GM23338 (cell line): ENCODE data around the gene BICD2. TPM values are rescaled to one million over a fixed set of nuclear protein-coding genes. Genes with fewer than 3 reads are reported as not detected.

ENCODE experiments used
- ATAC-seq: fragments of 200-7000 bp; cut with Tn5 transposase; 3 replicates; pipeline ENCODE4 v1.9.1; 2020
- DNase-seq: peaks from one replicate; pipeline ENCODE4 v3.0.0-alpha.2; 2015; ENCODE audit warnings: low spot score
- H2AFZ ChIP-seq: fragments of 200-600 bp; sonication (generic); 2 replicates; pipeline ENCODE4 v1.8.0; 2016; ENCODE audit warnings: antibody characterized with exemption, mild to moderate bottlenecking, moderate library complexity
- H3F3A ChIP-seq: fragments of 200-600 bp; sonication (generic); replicated peaks from 2 replicates; pipeline ENCODE4 v1.8.0; 2017; ENCODE audit warnings: antibody characterized with exemption, mixed run types, low read depth
- H3K27ac ChIP-seq: fragments of 200-600 bp; sonication (generic); 2 replicates; pipeline ENCODE4 v1.6.1; 2016; ENCODE audit warnings: low read depth
- H3K27me3 ChIP-seq: fragments of 200-600 bp; sonication (generic); 2 replicates; pipeline ENCODE4 v1.8.0; 2016; ENCODE audit warnings: mild to moderate bottlenecking, mixed run types, moderate library complexity; ENCODE audit not compliant: insufficient read depth
- H3K36me3 ChIP-seq: fragments of 200-600 bp; sonication (generic); 2 replicates; pipeline ENCODE4 v1.8.0; 2016; ENCODE audit warnings: mild to moderate bottlenecking; ENCODE audit not compliant: insufficient read depth
- H3K4me1 ChIP-seq: fragments of 200-600 bp; sonication (generic); 2 replicates; pipeline ENCODE4 v1.8.0; 2016; ENCODE audit warnings: mild to moderate bottlenecking, moderate library complexity; ENCODE audit not compliant: insufficient read depth
- H3K4me2 ChIP-seq: fragments of 200-600 bp; sonication (generic); 2 replicates; pipeline ENCODE4 v1.7.1; 2017; ENCODE audit warnings: mixed run types
- H3K4me3 ChIP-seq: fragments of 200-600 bp; sonication (generic); 2 replicates; pipeline ENCODE4 v1.6.1; 2016; ENCODE audit warnings: mixed run types
- H3K79me2 ChIP-seq: fragments of 200-600 bp; sonication (generic); replicated peaks from 2 replicates; pipeline ENCODE4 v1.8.0; 2017; ENCODE audit warnings: mild to moderate bottlenecking; ENCODE audit not compliant: insufficient read depth
- H3K9me2 ChIP-seq: fragments of 200-600 bp; sonication (generic); 2 replicates; pipeline ENCODE4 v1.8.0; 2017; ENCODE audit not compliant: insufficient read depth
- H4K20me1 ChIP-seq: fragments of 200-600 bp; sonication (generic); replicated peaks from 2 replicates; pipeline ENCODE4 v1.8.0; 2017; ENCODE audit warnings: mild to moderate bottlenecking; ENCODE audit not compliant: insufficient read depth
- H3K27ac Mint-ChIP-seq: 2 replicates; pipeline ENCODE4 v1.8.0; 2020; ENCODE audit warnings: inconsistent platforms, mild to moderate bottlenecking, moderate library complexity, mixed read lengths
- H3K27me3 Mint-ChIP-seq: 3 replicates; pipeline ENCODE4 v1.8.0; 2022; ENCODE audit warnings: low read depth, mild to moderate bottlenecking, moderate library complexity, mixed read lengths, inconsistent platforms; ENCODE audit not compliant: insufficient read depth, poor library complexity
- H3K36me3 Mint-ChIP-seq: 3 replicates; pipeline ENCODE4 v1.8.0; 2021; ENCODE audit warnings: low read depth, mild to moderate bottlenecking, inconsistent platforms, moderate library complexity, mixed read lengths
- H3K4me1 Mint-ChIP-seq: 3 replicates; pipeline ENCODE4 v1.8.0; 2020; ENCODE audit warnings: mild to moderate bottlenecking, inconsistent platforms, mixed read lengths
- H3K4me3 Mint-ChIP-seq: 3 replicates; pipeline ENCODE4 v1.8.0; 2021; ENCODE audit warnings: moderate library complexity, mild to moderate bottlenecking, inconsistent platforms, mixed read lengths
- H3K9me3 Mint-ChIP-seq: 3 replicates; pipeline ENCODE4 v1.8.0; 2020; ENCODE audit warnings: moderate library complexity, mild to moderate bottlenecking, inconsistent platforms, mixed read lengths
- CREB1 ChIP-seq: fragments of 250-450 bp; sonication (Bioruptor Pico); IDR thresholded peaks from 2 replicates; pipeline ENCODE4 v1.5.0; 2020; ENCODE audit warnings: low read depth, mild to moderate bottlenecking, moderate library complexity
- ETS1 ChIP-seq: IDR thresholded peaks from 2 replicates; pipeline ENCODE4 v1.6.1; 2016; ENCODE audit warnings: antibody characterized with exemption
- EZH2 ChIP-seq: fragments of 200-600 bp; sonication (generic); IDR thresholded peaks from one replicate; pipeline ENCODE4 v1.8.0; 2017; ENCODE audit warnings: antibody characterized with exemption, mild to moderate bottlenecking, low read depth; ENCODE audit not compliant: unreplicated experiment
- EZH2phosphoT487 ChIP-seq: fragments of 200-600 bp; sonication (generic); IDR thresholded peaks from one replicate; pipeline ENCODE4 v1.8.1; 2018; ENCODE audit warnings: antibody characterized with exemption; ENCODE audit not compliant: unreplicated experiment
- JUNB ChIP-seq: IDR thresholded peaks from one replicate; pipeline ENCODE4 v1.6.1; 2016; ENCODE audit warnings: antibody characterized with exemption; ENCODE audit not compliant: unreplicated experiment
- ZNF114 ChIP-seq: fragments of 250-450 bp; sonication (Bioruptor Pico); IDR thresholded peaks from 2 replicates; pipeline ENCODE4 v1.5.0; 2020; ENCODE audit warnings: mild to moderate bottlenecking, moderate library complexity
- ZNF331 ChIP-seq: fragments of 250-450 bp; sonication (Bioruptor Pico); IDR thresholded peaks from 2 replicates; pipeline ENCODE4 v1.5.0; 2020; ENCODE audit warnings: low read depth, mild to moderate bottlenecking, moderate library complexity
- ZNF462 ChIP-seq: fragments of 250-450 bp; sonication (Bioruptor Pico); IDR thresholded peaks from 2 replicates; pipeline ENCODE4 v1.5.0; 2020; ENCODE audit warnings: mild to moderate bottlenecking, moderate library complexity
- polyA plus RNA-seq: library from polyadenylated mRNA; unstranded; fragments of >200 nt; fragmentation: Nextera tagmentation; extraction: Ambion mirVana; gene quantifications from 2 replicates; pipeline ENCODE4 v1.2.1, GENCODE V29; 2016
- total RNA-seq: library from RNA; depleted of rRNA; stranded (reverse); fragments of >200 nt; shearing (Covaris generic); gene quantifications from 2 replicates; pipeline ENCODE4 v1.2.3, GENCODE V29; 2014

BICD2 gene
- total and polyA plus RNA-seq, 2 experiments from 2014 or later = 8.7 to 34.3 TPM

GRCh38 chr9:92682269-92682668 lies 82.4 kb downstream of the BICD2 start (continued):
- TF ChIP-seq ZNF462 (CRISPR knock-in tag) (no peak), ZNF114 (no peak), JUNB (no peak)

DNA sequence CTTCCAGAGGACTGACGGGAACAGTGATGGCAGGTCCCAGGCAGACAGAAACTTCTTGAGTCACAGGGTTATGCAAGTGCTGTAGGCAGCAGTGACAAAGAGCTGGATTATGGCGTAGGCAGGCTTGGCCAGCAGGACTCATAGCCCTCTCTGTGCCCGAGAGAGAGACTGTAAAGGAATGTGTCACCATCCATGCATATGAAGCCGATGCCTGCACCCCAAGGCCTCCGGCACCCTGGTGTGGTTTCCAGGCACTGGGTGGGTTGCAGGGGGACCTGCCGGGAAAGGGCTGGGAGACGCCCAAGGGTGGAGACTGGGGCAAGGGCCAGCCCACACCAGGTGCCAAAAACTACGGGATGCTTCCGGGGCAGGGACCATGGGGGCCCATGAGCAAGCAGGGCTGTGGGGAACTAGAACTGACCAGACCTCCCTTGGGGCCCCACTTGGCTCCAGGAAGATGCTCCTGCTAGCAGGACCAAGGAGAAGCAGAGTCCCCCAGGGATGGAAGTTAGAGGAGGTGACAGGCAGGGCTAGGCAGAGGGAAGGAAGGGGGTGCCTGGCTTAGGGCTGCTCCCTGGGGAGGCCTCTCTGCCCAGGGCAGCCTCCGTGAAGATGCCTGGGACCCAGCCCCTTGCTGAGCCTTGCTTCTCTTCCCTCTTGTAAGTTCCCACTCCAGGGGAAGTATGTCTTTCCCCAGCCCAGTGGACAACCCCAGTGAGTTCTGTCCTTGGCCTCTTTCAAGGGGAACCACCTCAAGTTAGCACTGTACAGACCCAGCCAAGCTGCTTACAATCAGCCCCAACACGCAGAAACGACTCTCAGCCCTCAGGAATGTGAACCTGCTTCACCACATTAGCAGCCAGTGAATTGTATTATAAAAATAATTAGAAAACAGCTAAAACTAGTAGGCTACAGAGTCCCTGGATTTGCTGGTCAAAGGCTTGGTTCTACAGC lies 84.2 kb downstream of the BICD2 start:
- Mint-ChIP-seq H3K27me3 (peaks cover 9% of the 10 kb centered on the region), H3K36me3 (no peaks in the 10 kb centered on the region), H3K4me3 (no peak overlapping the region), H3K9me3 (no peaks in the 10 kb centered on the region), H3K27ac (peak overlapping the region; percentile 82; the same call in 1 of the 2 replicates), H3K4me1 (peaks cover 17% of the 10 kb centered on the region)
- ATAC-seq = peak; percentile 26
- Histone ChIP-seq H3K27ac (no peak overlapping the region), H4K20me1 (no peaks in the 10 kb centered on the region), H3K4me1 (peaks cover 10% of the 10 kb centered on the region), H3K4me3 (no peak overlapping the region), H3K9me2 (no peaks in the 10 kb centered on the region), H2AFZ (no peak overlapping the region), H3K79me2 (no peaks in the 10 kb centered on the region), H3K27me3 (no peaks in the 10 kb centered on the region), H3K36me3 (no peaks in the 10 kb centered on the region), H3F3A (no peaks in the 10 kb centered on the region), H3K4me2 (no peak overlapping the region)
- DNase-seq = no peak
- TF ChIP-seq ETS1 (no peak), EZH2phosphoT487 (no peak), CREB1 (CRISPR knock-in tag) (no peak), EZH2 (no peak), JUNB (no peak), ZNF331 (CRISPR knock-in tag) (no peak)
